ENCODE data around the gene ADCY1. TPM values are rescaled to one million over a fixed set of nuclear protein-coding genes. Genes with fewer than 3 reads are reported as not detected.

Gene ADCY1
- total and polyA plus RNA-seq, 2 donors from 2014 or later, result 2.9 to 3.7 TPM

- peak in 4 of 5 donors; percentile 4 to 39 (median 18) for DNase-seq
Observed at GRCh38 chr7:45594745-45595535, 20.8 kb downstream of the ADCY1 start.

GRCh38 chr7:45595809-45596664, 21.9 kb downstream of the ADCY1 start:
- Histone ChIP-seq H3K36me3 (ENCODE audit: control insufficient read depth in 2 of 3, insufficient read depth in 3 of 3, low read length in 3 of 3) (no peaks in the 10 kb centered on the region), H3K9me3 (ENCODE audit: control insufficient read depth in 2 of 3, insufficient read depth in 1 of 3, low read length in 3 of 3) (no peaks in the 10 kb centered on the region), H3K4me3 (ENCODE audit: low read length in 3 of 3) (no peak overlapping the region), H3K27ac (ENCODE audit: low read depth in 2 of 2, low read length in 2 of 2) (no peak overlapping the region), H3K27me3 (ENCODE audit: control insufficient read depth, insufficient read depth, low read length) (no peaks in the 10 kb centered on the region), H3K9ac (ENCODE audit: low read length in 3 of 3) (no peak overlapping the region), H3K4me1 (ENCODE audit: control insufficient read depth in 2 of 3, insufficient read depth in 2 of 3, low read depth in 1 of 3, low read length in 3 of 3) (no peaks in the 10 kb centered on the region)
- DNase-seq (peak in 2 of 5 donors; percentile 22 to 49), FAIRE-seq (no peak)
- intact Hi-C loops (cut with DNase I), result no loop called here
- no peak for TF ChIP-seq CTCF (IDR thresholded peaks at IDR 0.05; ENCODE audit: borderline replicate concordance, extremely low read depth, insufficient read depth)

More at GRCh38 chr7:45594745-45595535, 20.8 kb downstream of the ADCY1 start:
- Histone ChIP-seq H3K27ac (ENCODE audit: low read depth in 2 of 2, low read length in 2 of 2) (no peak overlapping the region), H3K9me3 (ENCODE audit: control insufficient read depth in 2 of 3, insufficient read depth in 1 of 3, low read length in 3 of 3) (no peaks in the 10 kb centered on the region), H3K4me1 (ENCODE audit: control insufficient read depth in 2 of 3, insufficient read depth in 2 of 3, low read depth in 1 of 3, low read length in 3 of 3) (no peaks in the 10 kb centered on the region), H3K4me3 (ENCODE audit: low read length in 3 of 3) (no peak overlapping the region), H3K27me3 (ENCODE audit: control insufficient read depth, insufficient read depth, low read length) (no peaks in the 10 kb centered on the region), H3K9ac (ENCODE audit: low read length in 3 of 3) (no peak overlapping the region), H3K36me3 (ENCODE audit: control insufficient read depth in 2 of 3, insufficient read depth in 3 of 3, low read length in 3 of 3) (no peaks in the 10 kb centered on the region)
- TF ChIP-seq CTCF (IDR thresholded peaks at IDR 0.05; ENCODE audit: borderline replicate concordance, extremely low read depth, insufficient read depth), result no peak
- no peak for FAIRE-seq
- intact Hi-C loops (cut with DNase I), result no loop called here

GRCh38 chr7:45596665-45597095, 22.5 kb downstream of the ADCY1 start:
- no peak overlapping the region for H3K9ac ChIP-seq (ENCODE audit: low read length in 3 of 3)
- H3K9me3 ChIP-seq (ENCODE audit: control insufficient read depth in 2 of 3, insufficient read depth in 1 of 3, low read length in 3 of 3), result no peaks in the 10 kb centered on the region
- no peaks in the 10 kb centered on the region for H3K4me1 ChIP-seq (ENCODE audit: control insufficient read depth in 2 of 3, insufficient read depth in 2 of 3, low read depth in 1 of 3, low read length in 3 of 3)
- H3K27ac ChIP-seq (ENCODE audit: low read depth in 2 of 2, low read length in 2 of 2), result no peak overlapping the region
- H3K36me3 ChIP-seq (ENCODE audit: control insufficient read depth in 2 of 3, insufficient read depth in 3 of 3, low read length in 3 of 3), result no peaks in the 10 kb centered on the region
- FAIRE-seq (no peak), DNase-seq (peak in 1 of 5 donors; percentile 0)
- H3K27me3 ChIP-seq (ENCODE audit: control insufficient read depth, insufficient read depth, low read length), result no peaks in the 10 kb centered on the region
- no peak overlapping the region for H3K4me3 ChIP-seq (ENCODE audit: low read length in 3 of 3)
- intact Hi-C loops (cut with DNase I), result no loop called here
- no peak for TF ChIP-seq CTCF (IDR thresholded peaks at IDR 0.05; ENCODE audit: borderline replicate concordance, extremely low read depth, insufficient read depth)
